ENCODE measurements around the gene GSTM5. TPM values are rescaled to one million over a fixed set of nuclear protein-coding genes. Genes with fewer than 3 reads are reported as not detected.

The GSTM5 gene
- total and polyA plus RNA-seq, 2 of the 13 experiments (the other 11 are each of a cell fraction or from before 2014, with no cell fraction given) = not detected

DNA sequence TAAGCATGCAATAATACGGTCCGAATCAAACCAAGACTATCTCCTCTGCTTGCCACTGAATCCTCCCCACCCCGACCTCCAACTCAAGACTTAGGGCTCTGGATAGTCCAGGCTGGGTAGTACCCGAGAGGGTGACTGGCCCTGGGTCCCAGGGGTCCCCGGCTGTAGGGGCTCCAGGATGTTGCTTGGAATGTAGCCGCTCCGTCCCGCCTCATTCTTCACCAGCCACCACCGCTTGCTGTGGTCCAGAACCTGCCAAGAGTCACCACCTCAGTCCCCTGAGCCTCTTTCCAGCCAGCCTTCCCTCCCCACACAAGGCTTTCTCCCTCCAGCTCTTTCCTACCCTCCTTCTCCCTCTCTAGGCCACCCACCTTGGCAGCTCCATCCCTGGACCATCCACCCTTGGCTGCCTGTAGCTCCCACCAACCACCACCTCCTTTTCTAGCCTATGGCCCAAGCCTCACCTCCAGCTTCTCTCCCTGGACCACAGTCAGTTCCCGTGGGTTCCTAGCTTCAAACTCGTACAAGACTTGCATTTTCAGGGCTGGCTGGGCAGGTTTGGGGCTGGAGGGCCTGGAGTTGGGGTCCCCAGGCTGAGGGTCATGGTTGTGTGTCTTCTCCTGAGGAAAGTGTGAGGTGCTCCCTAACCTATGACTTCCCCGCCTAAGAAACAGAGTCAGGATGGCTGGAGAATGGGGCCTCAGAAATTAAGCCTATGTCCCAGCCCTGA, 39.6 kb downstream of the GSTM5 start:
- ATAC-seq = no peak; the same call in none of the 3 replicates
- no peak for DNase-seq (ENCODE audit: low spot score)
- peaks cover 5 to 18% of the 10 kb centered on the region in 2 experiments; a peak in 4 of 5 replicates for H3K36me3 ChIP-seq (replicated peaks in 1 of 2; ENCODE audit: control insufficient read depth in 1 of 2, insufficient read depth in 2 of 2, low read length in 2 of 2)
- in situ Hi-C loops (cut with HindIII; ENCODE audit: extremely low pct_ligation_motif_present, low pct_unique_long_range_greater_than_20kb) (no loop called here), intact Hi-C loops (cut with micrococcal nuclease; ENCODE audit: unreplicated experiment) (no loop called here)
- H3K27ac ChIP-seq (ENCODE audit: extremely low read length, insufficient read depth, low read length) = no peak overlapping the region
- no peaks in the 10 kb centered on the region for H3K9me3 ChIP-seq (ENCODE audit: low read length)
- no peaks in the 10 kb centered on the region; the same call in 1 of the 2 replicates for H4K20me1 ChIP-seq (ENCODE audit: insufficient read depth, low read length)
- H3K9ac ChIP-seq (ENCODE audit: insufficient read depth, low read depth, low read length) = no peak overlapping the region
- H3K4me2 ChIP-seq (ENCODE audit: low read depth, low read length) = no peak overlapping the region
- no peaks in the 10 kb centered on the region for H3K79me2 ChIP-seq (ENCODE audit: insufficient read depth, low read length)
- POLR2A ChIA-PET = interaction anchor here (0.8 to 1.1 kb wide), 2 partner anchors 12 to 17 kb away, joined by 3 to 4 read pairs; partner anchors contain the start of gene EPS8L3
- CTCF ChIA-PET (ENCODE audit: low intra/inter-chr PET ratio, low total read pairs) = no interaction called here
- TF ChIP-seq MTA1 (CRISPR knock-in tag; IDR thresholded peaks at IDR 0.05; ENCODE audit: borderline replicate concordance) (no peak), ZNF615 (CRISPR knock-in tag; IDR thresholded peaks at IDR 0.05; ENCODE audit: borderline replicate concordance) (no peak), SRF (IDR thresholded peaks at IDR 0.05; ENCODE audit: low read depth, low read length) (no peak), ZC3H4 (CRISPR knock-in tag; IDR thresholded peaks at IDR 0.05; ENCODE audit: borderline replicate concordance) (no peak), KDM3A (CRISPR knock-in tag; IDR thresholded peaks at IDR 0.05; ENCODE audit: low read depth) (no peak)
- TF ChIP-seq, protein P1, sequence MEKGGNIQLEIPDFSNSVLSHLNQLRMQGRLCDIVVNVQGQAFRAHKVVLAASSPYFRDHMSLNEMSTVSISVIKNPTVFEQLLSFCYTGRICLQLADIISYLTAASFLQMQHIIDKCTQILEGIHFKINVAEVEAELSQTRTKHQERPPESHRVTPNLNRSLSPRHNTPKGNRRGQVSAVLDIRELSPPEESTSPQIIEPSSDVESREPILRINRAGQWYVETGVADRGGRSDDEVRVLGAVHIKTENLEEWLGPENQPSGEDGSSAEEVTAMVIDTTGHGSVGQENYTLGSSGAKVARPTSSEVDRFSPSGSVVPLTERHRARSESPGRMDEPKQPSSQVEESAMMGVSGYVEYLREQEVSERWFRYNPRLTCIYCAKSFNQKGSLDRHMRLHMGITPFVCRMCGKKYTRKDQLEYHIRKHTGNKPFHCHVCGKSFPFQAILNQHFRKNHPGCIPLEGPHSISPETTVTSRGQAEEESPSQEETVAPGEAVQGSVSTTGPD (CRISPR knock-in tag; IDR thresholded peaks at IDR 0.05) = no peak
- no peak for FAIRE-seq
- BruUV-seq (replicated peaks) = no TSS peak
- H3K4me3 ChIP-seq (replicated peaks in 1 of 3; ENCODE audit: insufficient read depth in 1 of 3, low read depth in 2 of 3, low read length in 3 of 3) = no peak overlapping the region
- H2AFZ ChIP-seq (ENCODE audit: low read length) = no peak overlapping the region
- H3K4me1 ChIP-seq (ENCODE audit: insufficient read depth, low read length) = no peaks in the 10 kb centered on the region
- no peaks in the 10 kb centered on the region for H3K27me3 ChIP-seq (ENCODE audit: control insufficient read depth in 1 of 2, insufficient read depth in 2 of 2, low read length in 2 of 2)
- 96% methylated on average over 11 of the region's 12 CpGs for WGBS (ENCODE audit: low lambda C conversion rate)

All from HepG2 (cell line).